Neural cell (in vitro differentiated cells): Measurements from ENCODE around the gene CALY. TPM values are rescaled to one million over a fixed set of nuclear protein-coding genes. Genes with fewer than 3 reads are reported as not detected.

ENCODE experiments used
- H2AFZ ChIP-seq: fragments of 200-600, 300-800 bp; sonication (generic), shearing (Covaris generic); 2 replicates; pipeline ENCODE4 v1.6.0; 2014; ENCODE audit warnings: low read depth, mild to moderate bottlenecking, antibody characterized with exemption, low read length, moderate library complexity
- H3F3A ChIP-seq: fragments of 200-600 bp; shearing (Covaris generic); 2 replicates; pipeline ENCODE4 v1.6.1; 2016; ENCODE audit warnings: mild to moderate bottlenecking, moderate library complexity, mixed read lengths, antibody characterized with exemption, low read length; ENCODE audit not compliant: insufficient read depth, poor library complexity, severe bottlenecking
- H3K27ac ChIP-seq: fragments of 200-600, 300-800 bp; sonication (generic), shearing (Covaris generic); 2 replicates; pipeline ENCODE4 v1.5.1; 2014; ENCODE audit warnings: mild to moderate bottlenecking, low read length, moderate library complexity
- H3K27me3 ChIP-seq: fragments of 300-800, 200-600 bp; sonication (generic), shearing (Covaris generic); 2 replicates; pipeline ENCODE4 v1.6.0; 2014; ENCODE audit warnings: mild to moderate bottlenecking, low read depth, low read length, moderate library complexity; ENCODE audit not compliant: insufficient read depth
- H3K36me3 ChIP-seq: fragments of 300-800, 200-600 bp; sonication (generic), shearing (Covaris generic); 2 replicates; pipeline ENCODE4 v1.5.1; 2014; ENCODE audit warnings: mild to moderate bottlenecking, antibody characterized with exemption, low read length, moderate library complexity; ENCODE audit not compliant: insufficient read depth
- H3K4me2 ChIP-seq: fragments of 300-800, 200-600 bp; sonication (generic), shearing (Covaris generic); 2 replicates; pipeline ENCODE4 v1.6.0; 2014; ENCODE audit warnings: mild to moderate bottlenecking, low read length
- H3K4me3 ChIP-seq: fragments of 300-800, 200-600 bp; sonication (generic), shearing (Covaris generic); 2 replicates; pipeline ENCODE4 v1.5.1; 2014; ENCODE audit warnings: mild to moderate bottlenecking, low read length, moderate library complexity
- H3K79me2 ChIP-seq: fragments of 200-600 bp; shearing (Covaris generic); replicated peaks from 2 replicates; pipeline ENCODE4 v1.6.0; 2014; ENCODE audit warnings: mild to moderate bottlenecking, low read length, moderate library complexity; ENCODE audit not compliant: insufficient read depth
- H3K9ac ChIP-seq: fragments of 300-800, 200-600 bp; sonication (generic), shearing (Covaris generic); 2 replicates; pipeline ENCODE4 v1.6.1; 2016; ENCODE audit warnings: mild to moderate bottlenecking, low read length, mixed read lengths
- H3K9me2 ChIP-seq: fragments of 200-600 bp; shearing (Covaris generic); 2 replicates; pipeline ENCODE4 v1.6.1; 2016; ENCODE audit warnings: mild to moderate bottlenecking, low read length, mixed read lengths; ENCODE audit not compliant: insufficient read depth
- H3K9me3 ChIP-seq: fragments of 200-600, 300-800 bp; sonication (generic), shearing (Covaris generic); 2 replicates; pipeline ENCODE4 v1.6.1; 2016; ENCODE audit warnings: mild to moderate bottlenecking, mixed run types, low read length, moderate library complexity, mixed read lengths
- H4K20me1 ChIP-seq: fragments of 200-600 bp; shearing (Covaris generic); 2 replicates; pipeline ENCODE4 v1.6.1; 2016; ENCODE audit warnings: mild to moderate bottlenecking, mixed run types; ENCODE audit not compliant: insufficient read depth
- CTCF ChIP-seq: fragments of 450-650 bp; IDR thresholded peaks from 2 replicates; pipeline ENCODE4 v1.5.1; 2014; ENCODE audit warnings: antibody characterized with exemption, mild to moderate bottlenecking, moderate library complexity; ENCODE audit not compliant: poor library complexity, severe bottlenecking
- EP300 ChIP-seq: fragments of 450-650 bp; conservative IDR thresholded peaks from 2 replicates; pipeline ENCODE4 v1.6.1; 2014; ENCODE audit warnings: antibody characterized with exemption, mild to moderate bottlenecking, moderate library complexity; ENCODE audit not compliant: poor library complexity, severe bottlenecking
- EZH2 ChIP-seq: fragments of 200-600, 300-800 bp; shearing (Covaris generic), sonication (generic); IDR thresholded peaks from 2 replicates; pipeline ENCODE4 v1.6.1; 2014; ENCODE audit warnings: antibody characterized with exemption, low read length, borderline replicate concordance, mild to moderate bottlenecking; ENCODE audit not compliant: insufficient read depth, poor library complexity, severe bottlenecking
- MXI1 ChIP-seq: fragments of 450-650 bp; conservative IDR thresholded peaks from 2 replicates; pipeline ENCODE4 v1.6.1; 2014; ENCODE audit warnings: antibody characterized with exemption, mild to moderate bottlenecking; ENCODE audit not compliant: poor library complexity, severe bottlenecking
- POLR2AphosphoS5 ChIP-seq: IDR thresholded peaks from 2 replicates; pipeline ENCODE4 v1.6.1; 2012
- RAD21 ChIP-seq: fragments of 450-650 bp; conservative IDR thresholded peaks from 2 replicates; pipeline ENCODE4 v1.6.1; 2014; ENCODE audit warnings: antibody characterized with exemption, mild to moderate bottlenecking, moderate library complexity
- REST ChIP-seq: IDR thresholded peaks from 2 replicates; pipeline ENCODE4 v1.6.1; 2012; ENCODE audit warnings: borderline replicate concordance
- SMC3 ChIP-seq: fragments of 450-650 bp; conservative IDR thresholded peaks from 2 replicates; pipeline ENCODE4 v1.6.1; 2014; ENCODE audit warnings: antibody characterized with exemption, mild to moderate bottlenecking, moderate library complexity; ENCODE audit not compliant: poor library complexity
- TAF1 ChIP-seq: IDR thresholded peaks from 2 replicates; pipeline ENCODE4 v1.6.1; 2012; ENCODE audit warnings: low read depth
- polyA plus RNA-seq: library from polyadenylated mRNA; depleted of rRNA; stranded (reverse); fragments of >200 nt; gene quantifications from 2 replicates; pipeline ENCODE4 v1.2.3, GENCODE V29; 2014

The CALY gene
- polyA plus RNA-seq, 1 donor from 2014 or later, result 3.7 TPM

GRCh38 chr10:133353202-133353959 lies 16.7 kb upstream of the CALY start:
- Histone ChIP-seq H3K79me2 (no peaks in the 10 kb centered on the region), H3K36me3 (no peaks in the 10 kb centered on the region), H3K4me3 (no peak overlapping the region), H3K9me3 (no peaks in the 10 kb centered on the region), H2AFZ (no peak overlapping the region), H3F3A (no peaks in the 10 kb centered on the region), H4K20me1 (no peaks in the 10 kb centered on the region), H3K9ac (no peak overlapping the region), H3K4me2 (no peak overlapping the region), H3K27me3 (no peaks in the 10 kb centered on the region), H3K9me2 (no peaks in the 10 kb centered on the region), H3K27ac (no peak overlapping the region)
- TF ChIP-seq EP300 (no peak), CTCF (no peak), EZH2 (no peak), REST (no peak), SMC3 (no peak), MXI1 (no peak), POLR2AphosphoS5 (no peak), TAF1 (no peak)

- Histone ChIP-seq H3K4me3 (no peak overlapping the region), H3K4me2 (no peak overlapping the region), H3K27ac (no peak overlapping the region), H3K36me3 (no peaks in the 10 kb centered on the region), H2AFZ (no peak overlapping the region), H3F3A (no peaks in the 10 kb centered on the region), H3K9me3 (no peaks in the 10 kb centered on the region), H3K79me2 (no peaks in the 10 kb centered on the region), H3K9me2 (no peaks in the 10 kb centered on the region), H3K27me3 (no peaks in the 10 kb centered on the region), H3K9ac (no peak overlapping the region), H4K20me1 (no peaks in the 10 kb centered on the region)
- TF ChIP-seq RAD21 (no peak), EZH2 (no peak), SMC3 (no peak), POLR2AphosphoS5 (no peak), CTCF (no peak), EP300 (no peak), REST (no peak)
These were observed 15.0 kb upstream of the CALY start for GRCh38 chr10:133351408-133352318.
